ENCODE data around the gene PDIA5.
A peak's percentile ranks its signal among the peaks of the same experiment; 100 is the strongest.
"Not testable (repeated sequence)": the region's sequence is repeated elsewhere in the genome, so short reads cannot be mapped to it uniquely, and the experiment has no call there.

PDIA5 gene

GRCh38 chr3:123112232-123112631 lies 45.4 kb downstream of the PDIA5 start:
- FAIRE-seq (no peak), DNase-seq (ENCODE audit: insufficient read length, low spot score) (no peak)

GRCh38 chr3:123112656-123113055 lies 45.8 kb downstream of the PDIA5 start:
- not testable (repeated sequence) for DNase-seq (ENCODE audit: insufficient read length, low spot score); FAIRE-seq

DNA sequence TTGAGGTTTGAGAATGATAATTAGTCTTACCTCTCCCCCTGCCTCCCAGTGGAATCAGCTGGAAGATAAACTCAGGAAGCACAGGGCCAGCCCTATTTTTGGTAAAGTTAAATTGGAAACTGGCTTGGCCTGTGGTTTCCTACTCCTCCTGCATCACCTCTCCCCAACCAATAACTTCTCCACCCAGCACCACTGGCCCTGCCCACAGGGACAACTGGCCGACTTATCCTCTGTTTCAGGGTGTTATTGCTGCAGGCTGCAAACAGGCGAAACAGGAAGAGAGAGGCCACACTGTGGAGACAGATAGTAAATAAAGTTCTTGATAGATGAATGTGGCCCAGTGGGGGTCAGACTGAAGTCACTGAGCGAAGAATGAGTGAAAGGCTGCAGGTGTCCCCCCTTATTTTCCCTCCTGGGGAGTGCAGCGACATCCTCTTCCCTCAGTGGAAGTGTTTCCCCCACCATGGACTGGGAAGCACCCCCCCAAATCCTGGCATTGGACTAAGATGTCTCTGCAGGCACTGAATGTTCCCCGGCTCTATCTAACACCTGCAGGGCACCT lies 47.1 kb downstream of the PDIA5 start:
- no peak for FAIRE-seq
- DNase-seq (ENCODE audit: insufficient read length, low spot score), result no peak

DNA sequence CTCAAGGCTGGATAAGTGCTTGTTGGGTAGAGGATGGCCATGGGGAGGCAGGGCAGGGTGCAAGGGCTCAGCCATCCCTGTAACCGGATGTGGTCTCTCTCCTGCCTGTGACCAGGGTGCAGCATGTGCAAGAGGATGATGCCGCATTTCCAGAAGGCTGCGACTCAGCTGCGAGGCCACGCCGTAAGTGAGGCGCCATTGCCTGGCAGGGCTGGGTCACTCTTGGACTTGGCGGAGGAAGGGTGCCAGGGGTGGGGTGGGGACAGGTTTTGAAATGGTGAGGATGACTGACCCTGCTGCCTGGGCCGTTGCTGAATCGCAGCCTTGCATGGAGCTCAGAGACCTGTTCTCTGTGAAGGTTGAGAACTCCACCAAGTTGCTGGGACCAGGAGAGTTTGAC lies 49.3 kb downstream of the PDIA5 start:
- FAIRE-seq (no peak), DNase-seq (ENCODE audit: insufficient read length, low spot score) (no peak)

DNA sequence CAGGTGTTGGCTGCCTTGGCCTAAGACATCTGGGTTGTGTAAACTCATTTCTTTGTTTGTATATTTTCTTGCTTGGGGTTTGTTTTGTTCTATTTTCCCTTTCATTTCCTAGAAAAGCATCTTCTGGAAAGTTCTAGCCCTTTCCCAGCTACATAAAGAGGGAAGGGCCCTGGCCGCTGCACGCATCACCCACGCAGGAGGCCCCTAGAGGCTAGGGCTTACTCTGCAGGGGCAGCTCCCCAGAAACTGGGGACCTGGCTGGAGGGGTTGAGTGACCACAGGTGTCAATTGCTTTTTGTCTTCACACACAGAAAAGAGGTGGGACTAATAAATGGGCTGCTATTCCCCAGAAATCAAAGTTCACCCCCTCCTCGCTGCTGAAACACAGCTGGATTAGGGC lies 52.6 kb downstream of the PDIA5 start:
- DNase-seq (ENCODE audit: insufficient read length, low spot score), result no peak
- no peak for FAIRE-seq

DNA sequence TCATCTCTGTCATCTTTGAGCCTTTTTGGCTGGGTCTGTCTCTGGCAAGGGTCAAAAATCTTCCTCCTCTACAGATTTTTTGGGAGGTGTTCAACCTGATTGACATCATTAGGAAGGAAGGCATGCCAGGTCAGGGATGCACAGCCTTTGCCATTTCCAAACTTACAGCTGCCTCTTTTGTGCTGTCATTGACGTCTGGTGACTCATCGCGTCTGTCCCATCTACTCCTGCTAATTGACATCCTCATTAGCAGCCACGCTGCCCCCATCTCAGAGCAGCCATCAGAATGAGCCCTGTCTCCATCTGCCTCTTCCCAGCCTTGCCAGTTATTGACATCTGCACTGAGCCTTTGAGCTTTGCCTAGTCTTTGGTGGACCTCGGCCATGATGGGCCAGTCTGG lies 53.0 kb downstream of the PDIA5 start:
- no peak for FAIRE-seq
- no peak for DNase-seq (ENCODE audit: insufficient read length, low spot score)

- FAIRE-seq (no peak), DNase-seq (ENCODE audit: insufficient read length, low spot score) (no peak)
Measured at GRCh38 chr3:123120573-123120972, 53.7 kb downstream of the PDIA5 start.

DNA sequence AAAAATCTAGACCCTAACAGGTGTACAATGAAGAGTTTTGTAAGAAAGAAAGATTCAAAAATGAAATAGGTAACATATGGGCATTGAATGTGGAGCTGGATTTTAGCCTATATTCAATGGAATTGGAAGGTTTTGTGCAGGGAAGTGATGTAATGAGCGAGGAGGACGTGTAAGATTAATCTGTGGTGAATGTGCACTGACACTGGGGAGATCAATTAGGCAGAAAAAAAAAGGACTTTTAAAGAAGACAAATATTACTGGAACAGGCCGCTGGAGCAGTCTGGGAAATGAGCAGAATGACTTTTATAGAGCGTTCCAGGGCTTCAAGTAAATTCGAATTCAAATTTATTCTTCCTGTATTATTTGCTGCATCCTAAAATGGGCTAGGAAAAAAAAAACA lies 55.2 kb downstream of the PDIA5 start:
- DNase-seq (ENCODE audit: insufficient read length, low spot score), result no peak
- FAIRE-seq, result peak; percentile 35

DNA sequence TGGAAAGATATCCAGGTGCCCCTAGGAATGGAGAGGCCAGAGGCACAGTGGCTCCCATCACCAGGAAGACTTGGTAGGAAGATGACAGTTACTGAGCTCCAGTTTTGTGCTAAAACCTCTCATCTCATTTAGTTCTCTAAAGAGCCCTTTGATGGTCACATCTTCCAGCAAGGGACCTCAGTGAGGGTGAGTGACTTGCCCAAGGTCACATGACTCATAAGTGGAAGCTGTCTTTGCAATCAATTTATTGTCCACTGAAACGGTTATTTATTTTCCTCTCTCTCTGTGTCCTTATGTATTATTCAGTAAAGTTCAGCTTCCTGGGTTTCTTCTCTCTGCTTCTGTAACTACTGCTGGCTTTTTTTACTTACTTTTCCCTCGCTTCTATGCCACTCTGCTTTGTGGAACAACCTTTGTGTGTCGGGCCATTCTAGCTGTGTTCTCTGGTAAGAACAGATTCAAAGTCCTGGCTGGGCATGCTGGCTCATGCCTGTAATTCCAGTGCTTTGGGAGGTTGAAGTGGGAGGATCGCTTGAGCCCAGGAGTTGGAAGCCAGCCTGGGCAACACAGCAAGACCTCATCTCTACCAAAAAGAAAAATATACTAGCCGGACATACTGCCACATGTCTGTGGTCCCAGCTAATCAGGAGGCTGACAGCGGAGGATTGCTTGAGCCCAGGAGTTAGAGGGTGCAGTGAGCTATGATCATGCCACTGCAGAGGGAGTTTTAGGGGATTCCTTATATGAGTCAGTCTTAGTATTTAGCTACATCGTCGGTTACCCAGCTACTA lies 55.9 kb downstream of the PDIA5 start:
- FAIRE-seq (no peak), DNase-seq (ENCODE audit: insufficient read length, low spot score) (no peak)

- DNase-seq (ENCODE audit: insufficient read length, low spot score) (no peak), FAIRE-seq (no peak)
Measured at GRCh38 chr3:123123716-123124616, 57.1 kb downstream of the PDIA5 start.

DNA sequence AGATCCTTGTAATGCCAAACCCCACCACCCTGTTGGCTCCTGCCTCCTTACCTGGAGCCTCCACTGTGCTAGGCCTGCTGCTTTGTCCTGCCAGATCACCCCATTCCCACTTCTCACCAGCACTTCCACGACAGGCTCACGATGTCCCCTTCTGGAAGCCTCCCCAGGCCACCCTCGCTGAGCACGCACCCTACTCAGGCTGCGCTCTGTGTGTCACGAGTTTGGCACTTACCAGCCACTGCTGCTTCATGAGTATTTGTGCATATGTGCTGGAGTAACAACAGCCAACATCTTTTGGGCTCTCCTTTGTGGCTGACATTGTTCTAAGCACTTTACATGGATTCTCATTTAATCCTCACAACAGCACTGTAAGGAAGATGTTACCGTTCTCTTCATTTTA lies 58.1 kb downstream of the PDIA5 start:
- DNase-seq (ENCODE audit: insufficient read length, low spot score) (no peak), FAIRE-seq (no peak)

- DNase-seq (ENCODE audit: insufficient read length, low spot score), result no peak
- FAIRE-seq, result no peak
Measured at GRCh38 chr3:123126031-123126430, 59.2 kb downstream of the PDIA5 start.

GRCh38 chr3:123126653-123127052 lies 59.8 kb downstream of the PDIA5 start:
- no peak for DNase-seq (ENCODE audit: insufficient read length, low spot score)
- FAIRE-seq, result no peak

- FAIRE-seq (no peak), DNase-seq (ENCODE audit: insufficient read length, low spot score) (no peak)
Measured at GRCh38 chr3:123129092-123129491, 62.3 kb downstream of the PDIA5 start.

- FAIRE-seq (no peak), DNase-seq (ENCODE audit: insufficient read length, low spot score) (no peak)
Measured at GRCh38 chr3:123129532-123129931, 62.7 kb downstream of the PDIA5 start.

DNA sequence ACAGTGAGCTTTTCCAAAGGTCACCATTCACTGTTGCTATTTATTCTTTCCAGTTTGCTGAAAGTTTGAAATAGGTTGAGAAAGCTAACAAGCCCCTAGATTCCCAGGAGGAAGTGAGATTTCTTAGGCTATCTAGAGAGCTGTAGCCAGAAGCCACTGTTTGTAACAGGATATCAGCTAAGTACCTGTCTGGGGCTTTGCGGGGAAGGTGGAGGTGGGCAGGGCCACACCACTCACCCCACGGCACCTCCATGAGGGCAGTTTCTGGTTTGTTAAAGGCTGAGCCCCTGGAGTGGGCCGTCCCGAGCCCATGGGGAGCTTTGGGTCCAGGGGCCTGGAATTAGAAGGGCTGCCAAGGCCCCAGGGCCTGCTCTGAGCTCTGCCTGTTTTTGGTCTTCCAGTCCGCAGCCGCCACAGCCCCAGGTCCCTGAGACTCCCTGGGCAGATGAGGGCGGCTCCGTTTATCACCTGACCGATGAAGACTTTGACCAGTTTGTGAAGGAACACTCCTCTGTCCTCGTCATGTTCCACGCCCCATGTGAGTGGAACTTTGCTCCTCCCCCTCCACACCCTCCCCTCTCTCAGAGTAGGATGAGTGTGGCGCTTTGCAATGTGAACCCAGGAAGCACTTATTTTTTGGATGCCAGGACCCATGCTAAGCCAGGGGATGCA lies 63.4 kb downstream of the PDIA5 start:
- no peak for FAIRE-seq
- DNase-seq (ENCODE audit: insufficient read length, low spot score), result no peak

DNA sequence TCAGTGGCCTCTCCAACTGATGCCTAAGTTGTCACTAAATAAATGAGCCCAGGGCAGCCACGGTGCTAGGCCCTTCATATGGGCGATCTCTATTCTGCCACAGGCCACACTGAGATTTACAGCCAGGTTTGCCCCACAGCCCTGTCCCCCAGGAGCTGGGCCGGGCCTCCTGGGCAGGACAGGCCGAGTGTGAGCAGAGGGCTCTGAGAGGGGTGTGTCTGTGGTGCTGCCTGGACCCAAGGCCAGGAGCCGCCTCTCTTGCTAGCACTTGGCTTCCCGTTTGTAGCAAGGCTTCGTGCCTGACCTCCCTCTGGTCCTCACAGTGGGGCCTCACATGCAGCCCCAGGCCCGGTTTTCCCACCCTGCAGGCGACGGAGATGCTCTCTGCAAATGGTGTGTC lies 67.8 kb downstream of the PDIA5 start:
- FAIRE-seq (no peak), DNase-seq (ENCODE audit: insufficient read length, low spot score) (no peak)

- no peak for DNase-seq (ENCODE audit: insufficient read length, low spot score)
- no peak for FAIRE-seq
Measured at GRCh38 chr3:123137001-123137400, 70.2 kb downstream of the PDIA5 start.

DNA sequence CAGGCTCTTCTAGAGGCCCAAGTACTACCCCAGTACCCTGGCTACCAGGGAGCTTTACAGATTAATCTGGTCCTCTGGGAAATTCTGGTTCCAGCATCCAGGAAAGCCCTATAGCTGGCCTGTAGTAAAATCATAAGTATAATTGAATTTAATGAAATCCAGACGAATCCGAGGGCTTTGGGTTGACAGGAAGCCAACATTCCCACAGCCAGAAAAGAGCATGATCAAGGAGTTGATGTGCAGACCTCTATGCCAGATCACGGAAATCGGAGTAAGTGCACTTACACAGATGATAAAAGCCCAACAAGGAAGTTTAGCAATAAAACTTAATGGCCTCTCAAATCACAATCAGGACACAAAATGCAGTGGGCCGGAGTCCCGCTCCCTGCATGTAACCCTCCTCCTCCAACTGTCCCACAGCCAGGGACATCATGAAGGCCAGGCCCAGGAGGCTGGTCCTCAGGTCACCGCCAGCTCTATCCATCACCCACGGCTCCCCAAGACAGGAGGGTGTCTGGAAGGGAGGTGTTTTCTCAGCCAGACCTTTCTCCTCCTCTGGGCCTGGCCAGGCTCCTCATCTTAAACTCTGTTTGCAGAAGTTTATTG lies 72.1 kb downstream of the PDIA5 start:
- FAIRE-seq, result no peak
- no peak for DNase-seq (ENCODE audit: insufficient read length, low spot score)

DNA sequence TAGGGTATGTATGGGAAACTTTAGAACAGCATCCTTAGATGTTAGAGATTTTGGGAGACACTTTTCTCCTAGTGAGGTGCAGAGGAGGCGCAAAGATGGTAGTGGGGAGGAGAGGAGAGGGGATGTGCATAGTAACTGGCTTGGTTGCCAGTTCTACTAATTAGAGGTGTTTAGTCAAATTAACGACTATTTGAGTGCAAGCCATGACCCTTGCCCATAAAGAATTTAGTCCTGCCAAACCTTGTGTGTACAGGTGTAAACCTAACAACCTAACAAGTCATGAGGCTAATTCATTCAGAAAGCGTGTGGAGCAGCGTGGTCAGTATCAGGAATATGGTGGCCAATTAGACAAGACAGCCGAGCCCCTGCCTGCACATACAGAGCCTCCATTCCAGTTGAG lies 72.7 kb downstream of the PDIA5 start:
- DNase-seq (ENCODE audit: insufficient read length, low spot score) (no peak), FAIRE-seq (no peak)

- DNase-seq (ENCODE audit: insufficient read length, low spot score) (no peak), FAIRE-seq (no peak)
Measured at GRCh38 chr3:123140550-123140949, 73.7 kb downstream of the PDIA5 start.
